Activated naive CD4-positive, alpha-beta T cell treated with anti-CD3 and anti-CD28 coated beads, Interleukin-2, amount 50 U/mL, for 16 hours (primary cell): ENCODE results near the gene BICD1.
A peak's percentile ranks its signal among the peaks of the same experiment; 100 is the strongest.

ENCODE experiments used
- DNase-seq: peaks from one replicate; pipeline ENCODE4 v3.0.0-alpha.2; 2020

Gene BICD1

DNA sequence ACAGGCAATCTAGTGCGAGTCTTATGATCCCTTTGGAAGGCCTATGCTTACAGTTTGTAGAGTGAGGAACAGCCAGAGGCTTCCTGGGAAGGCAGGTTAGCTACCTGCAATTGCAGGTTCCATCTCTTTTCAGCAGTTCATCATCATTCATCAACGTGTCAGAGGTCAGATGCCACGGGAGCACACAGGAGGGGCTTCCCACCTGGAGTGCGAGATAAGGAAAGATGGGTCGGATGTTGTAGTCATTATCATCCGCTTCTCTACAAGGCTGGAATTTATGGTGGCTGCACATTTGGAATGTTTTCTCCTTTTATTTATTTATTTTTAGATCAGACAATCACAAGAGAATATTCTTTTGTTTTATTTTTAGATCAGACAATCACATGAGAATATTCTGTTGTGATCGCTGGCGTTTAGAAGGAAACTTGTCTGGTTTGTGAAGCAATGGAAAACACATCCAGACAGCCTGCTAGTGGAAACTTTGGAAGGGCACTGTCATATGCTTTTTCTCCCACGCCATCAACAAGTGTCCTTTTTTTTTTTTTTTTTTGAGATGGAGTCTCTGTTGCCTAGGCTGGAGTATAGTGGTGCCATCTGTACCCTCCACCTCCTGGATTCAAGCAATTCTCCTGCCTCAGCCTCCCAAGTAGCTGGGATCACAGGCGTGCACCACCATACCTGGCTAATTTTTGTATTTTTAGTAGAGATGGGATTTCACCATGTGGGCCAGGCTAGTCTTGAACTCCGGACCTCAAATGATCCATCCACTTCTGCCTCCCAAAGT is 1.9 kb upstream of the BICD1 start:
- no peak for DNase-seq

DNA sequence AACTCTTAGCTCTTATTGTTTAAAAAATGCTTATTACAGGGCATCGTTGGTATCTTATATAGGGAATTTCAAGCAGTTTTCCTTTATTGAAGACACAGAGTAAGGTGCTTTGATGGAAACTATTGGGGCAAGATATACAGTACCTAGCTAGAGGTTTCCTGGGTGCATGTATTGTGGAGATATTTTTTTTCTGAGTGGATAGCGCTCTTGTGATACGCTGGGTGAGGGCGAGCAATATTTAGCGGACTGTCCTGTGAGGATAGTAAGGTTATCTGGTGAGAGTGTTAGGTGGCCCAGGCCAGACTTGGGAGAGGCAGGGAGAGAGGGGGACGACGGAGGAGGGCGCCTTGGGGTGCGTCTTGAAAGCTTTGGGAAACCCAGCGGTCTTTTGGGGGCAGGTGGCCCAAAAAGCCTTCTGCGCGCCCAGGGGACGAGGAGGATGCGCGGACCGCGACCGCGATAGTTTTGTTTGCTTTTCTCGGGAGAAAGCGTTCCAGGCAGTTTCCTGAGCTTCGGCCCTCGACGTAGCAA is 596 bp upstream of the BICD1 start:
- no peak for DNase-seq

DNA sequence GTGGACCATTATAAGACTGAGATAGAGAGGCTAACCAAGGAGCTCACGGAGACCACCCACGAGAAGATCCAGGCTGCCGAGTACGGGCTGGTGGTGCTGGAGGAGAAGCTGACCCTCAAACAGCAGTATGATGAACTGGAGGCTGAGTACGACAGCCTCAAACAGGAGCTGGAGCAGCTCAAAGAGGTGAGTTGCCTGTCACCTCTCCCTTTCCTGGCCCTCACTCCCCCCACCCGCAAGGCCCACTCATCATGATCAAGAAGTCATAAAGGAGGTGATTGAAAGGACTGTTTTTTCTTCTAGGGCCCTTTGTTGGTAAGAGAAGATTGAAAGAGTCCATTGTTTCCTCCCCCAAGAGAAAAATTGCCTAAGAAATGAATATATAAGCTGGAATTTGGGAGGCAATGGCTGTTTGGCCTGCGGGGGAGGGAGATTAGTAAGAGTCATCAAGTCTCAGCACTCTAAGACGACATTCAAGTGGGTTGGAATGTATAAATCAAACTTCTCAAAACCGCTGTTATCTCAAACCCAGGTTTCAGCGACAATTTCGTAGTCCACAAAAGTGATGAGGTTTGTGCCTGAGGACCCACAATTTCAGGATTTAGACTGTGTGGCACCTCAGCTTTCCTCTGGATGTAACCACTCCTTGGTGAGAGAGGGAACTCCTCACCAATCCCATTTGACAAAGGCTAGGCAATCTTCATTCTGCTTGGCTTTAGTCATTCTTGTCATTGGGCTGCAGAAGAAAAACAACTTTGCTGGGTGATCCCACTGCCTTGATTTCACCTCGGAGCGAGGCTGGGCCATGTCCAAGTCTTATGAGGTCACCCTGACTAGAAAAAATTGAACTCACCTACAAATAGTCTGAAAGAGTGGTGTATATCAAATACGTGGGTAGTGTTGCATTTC is 966 bp downstream of the BICD1 start:
- DNase-seq = peak; percentile 59

GRCh38 chr12:32108787-32109186 is 2.1 kb downstream of the BICD1 start:
- DNase-seq = no peak

DNA sequence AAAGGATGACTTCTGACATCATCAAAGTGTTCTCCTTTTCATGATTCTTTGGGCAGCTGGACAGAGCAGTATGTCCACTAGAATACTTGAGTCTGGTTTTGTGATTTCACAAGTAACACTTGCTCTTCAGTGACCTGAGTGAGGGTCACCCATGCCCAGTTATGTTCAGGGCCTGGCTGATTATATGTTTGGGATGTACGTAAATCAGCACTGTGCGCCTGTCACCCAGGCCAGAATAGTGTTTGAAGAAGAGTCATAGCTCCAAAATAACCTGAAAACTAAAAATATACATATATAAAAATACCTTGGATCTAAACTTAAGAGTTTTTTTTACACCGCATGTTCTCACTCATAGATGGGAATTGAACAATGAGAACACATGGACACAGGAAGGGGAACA is 3.8 kb downstream of the BICD1 start:
- DNase-seq = no peak

- DNase-seq = no peak
Observed at GRCh38 chr12:32110942-32111341, 4.3 kb downstream of the BICD1 start.

DNA sequence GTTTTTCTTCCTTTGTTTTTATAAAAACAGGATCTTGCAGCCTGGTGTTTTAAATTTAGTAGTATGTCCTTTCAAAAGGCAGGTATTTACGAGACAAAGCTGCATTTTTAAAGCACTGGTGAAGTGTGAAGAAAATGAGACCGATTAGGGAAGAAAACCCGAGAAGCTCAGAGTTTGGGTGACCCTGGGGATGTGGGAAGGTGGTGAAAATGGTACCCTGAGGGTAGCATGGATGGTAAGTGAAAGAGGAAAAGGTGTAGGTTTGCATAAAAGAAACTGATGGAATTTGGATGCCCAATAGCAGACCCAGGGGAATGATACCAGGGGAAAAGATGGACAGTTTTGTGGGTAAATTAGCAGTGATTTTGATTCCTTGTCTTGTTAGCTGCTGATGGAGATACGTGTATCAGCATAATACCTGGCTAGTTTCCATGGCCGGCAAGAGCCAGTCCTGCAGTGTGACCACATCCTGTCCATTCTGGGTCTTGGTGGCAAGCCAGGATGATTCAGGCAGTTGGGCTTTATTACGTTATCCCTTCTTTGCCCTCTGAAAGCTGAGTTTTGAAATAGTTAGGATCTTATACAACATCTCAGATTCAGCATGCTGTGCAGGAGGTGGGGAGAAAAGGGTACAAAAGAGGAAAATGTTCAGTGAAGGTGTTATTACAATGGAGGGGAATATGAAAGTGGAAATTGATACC is 8.9 kb downstream of the BICD1 start:
- no peak for DNase-seq

DNA sequence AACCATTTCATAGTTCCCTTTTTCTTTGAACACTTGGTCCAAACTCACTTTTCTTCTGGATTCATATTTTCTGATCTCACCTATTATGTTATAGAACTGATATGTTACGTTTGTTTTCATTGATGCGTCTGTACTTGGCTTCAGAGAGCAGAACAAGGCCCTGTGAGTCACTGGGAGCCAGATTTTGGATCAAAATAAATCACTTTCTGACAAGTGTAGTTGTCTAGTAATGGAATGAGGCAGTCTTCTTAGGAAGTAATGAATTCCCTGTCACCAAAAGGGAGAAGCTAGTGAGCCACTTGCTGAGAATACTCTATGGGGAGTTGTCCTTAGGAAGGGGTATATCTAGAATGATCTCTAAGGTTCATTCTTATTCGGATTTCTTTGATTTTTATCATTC is 10.2 kb downstream of the BICD1 start:
- DNase-seq = no peak

- DNase-seq = no peak
Observed at GRCh38 chr12:32117316-32117715, 10.7 kb downstream of the BICD1 start.

DNA sequence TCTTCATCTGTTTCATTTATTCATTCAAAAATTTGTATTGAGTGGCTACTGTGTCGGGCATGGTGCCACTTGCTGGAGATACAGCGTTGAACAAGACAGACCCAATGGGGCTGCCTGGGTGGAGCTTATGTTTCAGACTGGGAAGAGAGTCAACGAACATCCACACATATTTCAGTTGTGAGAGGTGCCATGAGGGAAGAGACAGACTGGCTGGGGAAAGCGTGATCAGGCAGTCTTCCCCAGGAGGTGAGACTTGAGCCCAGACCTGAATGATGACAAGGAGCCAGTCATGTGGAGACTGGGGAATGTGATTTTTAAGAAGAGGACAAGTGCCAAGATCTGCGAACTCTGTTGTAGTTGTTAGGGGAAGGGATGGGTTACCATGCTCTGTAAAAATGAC is 12.2 kb downstream of the BICD1 start:
- no peak for DNase-seq

DNA sequence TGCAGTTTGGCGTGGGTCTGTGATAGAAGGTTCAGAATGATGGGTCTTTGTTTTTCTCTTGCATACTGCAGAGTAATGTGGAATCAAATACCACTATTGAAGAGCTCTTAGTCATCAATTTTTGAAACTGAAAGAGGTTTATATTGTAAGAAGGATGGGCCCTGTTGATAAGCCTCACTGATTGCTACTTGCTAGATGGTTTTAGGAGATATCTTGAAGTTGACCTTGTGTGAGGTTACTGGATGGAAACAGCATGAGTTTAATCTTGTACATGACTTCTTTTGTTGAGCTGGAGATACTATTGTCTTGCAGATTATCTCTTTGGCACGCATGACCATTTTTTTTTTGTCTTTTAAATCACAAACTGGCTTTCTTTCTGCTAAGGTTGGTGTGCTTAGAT is 13.8 kb downstream of the BICD1 start:
- DNase-seq = no peak

DNA sequence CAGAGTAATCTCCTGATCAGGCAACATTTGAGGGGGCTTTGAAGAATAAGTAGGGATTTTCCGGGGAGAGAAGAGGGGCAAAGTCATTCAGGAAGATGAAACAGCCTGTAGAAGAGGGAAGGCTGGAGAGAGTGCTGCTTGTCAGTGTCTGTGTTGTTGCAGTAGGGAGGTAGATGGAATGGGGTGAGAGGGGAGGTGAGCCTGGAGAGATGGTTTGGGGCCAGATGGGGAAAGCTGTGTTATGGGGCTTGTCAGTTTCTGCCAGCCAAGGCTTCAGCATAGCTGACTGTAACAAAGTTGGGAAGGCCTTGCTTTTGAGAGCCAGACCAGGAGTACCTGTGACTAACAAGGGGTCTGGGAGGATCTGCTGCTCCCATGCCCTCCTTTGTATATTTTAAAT is 18.0 kb downstream of the BICD1 start:
- no peak for DNase-seq

DNA sequence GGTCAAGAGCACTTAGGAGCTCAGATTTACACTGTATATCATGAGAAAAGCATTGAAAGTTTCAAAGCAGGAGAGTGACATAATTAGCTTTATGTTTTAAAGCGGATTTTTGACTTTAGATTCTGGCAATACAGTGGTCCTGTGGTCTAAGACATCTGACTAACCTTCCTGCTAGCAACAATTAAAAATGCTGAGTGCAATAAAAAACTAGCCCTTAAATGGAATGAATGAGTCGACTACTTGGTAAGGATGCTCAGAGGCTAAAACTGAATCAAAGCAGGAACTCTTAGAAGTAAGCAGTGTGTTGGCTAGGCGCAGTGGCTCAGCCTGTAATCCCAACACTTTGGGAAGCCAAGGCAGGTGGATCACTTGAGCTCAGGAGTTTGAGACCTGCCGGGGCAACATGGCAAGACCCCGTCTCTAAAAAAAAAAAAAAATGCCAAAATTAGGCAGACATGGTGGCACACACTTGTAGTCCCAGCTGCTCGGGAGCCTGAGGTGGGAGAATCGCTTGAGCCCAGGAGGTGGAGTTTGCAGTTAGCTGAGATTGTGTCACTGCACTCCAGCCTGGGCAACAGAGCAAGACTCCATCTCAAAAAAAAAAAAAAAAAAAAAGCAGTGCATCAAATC is 18.9 kb downstream of the BICD1 start:
- no peak for DNase-seq

DNA sequence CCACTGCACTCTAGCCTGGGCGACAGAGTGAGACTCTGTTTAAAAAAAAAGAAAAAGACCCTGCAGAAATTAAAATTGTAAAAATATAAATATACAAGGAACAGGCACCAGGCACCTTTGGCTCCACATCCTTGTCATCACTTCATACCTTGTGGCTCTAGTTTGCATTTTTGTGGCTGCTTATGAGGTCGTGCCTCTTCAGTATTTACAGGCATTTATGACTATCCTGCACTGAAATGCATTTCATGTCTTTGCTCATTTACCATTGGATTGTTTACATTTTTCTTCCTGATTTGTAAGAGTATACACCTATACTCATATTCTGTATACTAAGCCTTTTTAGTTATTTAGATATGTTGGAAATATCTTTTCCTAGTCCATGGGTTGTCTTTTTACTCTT is 20.1 kb downstream of the BICD1 start:
- DNase-seq = no peak

DNA sequence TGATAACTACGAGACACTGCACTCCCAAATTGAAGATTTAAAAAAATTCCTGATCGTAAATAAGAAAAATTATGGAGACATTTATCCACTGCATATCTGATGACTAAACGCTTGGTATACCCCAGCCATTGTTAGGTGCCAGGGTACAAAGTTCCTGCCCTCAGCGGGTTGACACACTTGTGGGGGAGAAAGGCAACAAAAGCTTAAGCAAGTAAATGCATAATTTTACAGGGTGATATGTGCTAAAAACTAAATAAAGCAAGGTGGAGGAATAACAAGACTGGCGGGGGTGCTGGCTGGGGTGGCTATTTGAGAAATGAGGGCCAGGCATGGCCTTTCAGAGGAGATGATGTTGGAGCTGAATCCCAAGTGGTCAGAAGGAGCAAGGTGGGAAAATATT is 25.0 kb downstream of the BICD1 start:
- DNase-seq = no peak

DNA sequence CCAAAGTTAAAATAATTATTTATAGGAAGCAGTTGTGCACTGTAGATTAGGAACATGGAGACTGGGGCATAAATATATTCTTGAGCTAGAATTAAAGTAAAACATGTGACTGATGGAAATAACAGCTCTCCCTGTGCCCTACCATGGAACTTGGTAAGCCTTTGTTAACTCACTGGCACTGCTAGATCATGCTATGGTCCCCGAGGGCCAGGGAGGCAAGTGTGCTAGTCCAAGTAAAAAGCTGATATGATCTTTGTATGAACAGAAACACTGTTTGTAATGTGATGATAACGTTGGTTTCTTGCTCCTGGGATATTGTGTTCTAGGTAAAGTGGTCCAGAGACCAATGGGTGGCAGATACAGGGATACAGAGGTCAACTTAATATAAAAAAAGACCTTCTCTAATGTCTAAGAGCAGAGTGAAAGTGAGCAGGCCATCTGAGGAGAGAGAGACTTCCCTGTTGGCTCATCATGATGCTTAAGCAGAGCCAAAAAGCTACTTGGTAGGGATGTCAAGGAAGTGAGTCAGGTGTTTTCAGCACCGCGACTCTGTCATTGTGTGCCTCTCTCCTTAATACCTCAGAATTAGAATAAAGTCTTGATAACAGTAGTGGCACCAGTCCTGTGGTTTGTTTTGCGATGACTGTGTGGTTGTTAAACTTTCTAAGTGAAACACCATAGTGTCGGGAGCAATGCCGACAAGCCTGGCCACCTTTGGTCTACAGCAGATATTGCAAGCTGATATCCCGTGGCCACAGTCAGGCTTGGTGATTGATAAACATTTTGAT is 27.6 kb downstream of the BICD1 start:
- DNase-seq = peak; percentile 61

- DNase-seq = no peak
Observed at GRCh38 chr12:32135967-32136366, 29.3 kb downstream of the BICD1 start.

DNA sequence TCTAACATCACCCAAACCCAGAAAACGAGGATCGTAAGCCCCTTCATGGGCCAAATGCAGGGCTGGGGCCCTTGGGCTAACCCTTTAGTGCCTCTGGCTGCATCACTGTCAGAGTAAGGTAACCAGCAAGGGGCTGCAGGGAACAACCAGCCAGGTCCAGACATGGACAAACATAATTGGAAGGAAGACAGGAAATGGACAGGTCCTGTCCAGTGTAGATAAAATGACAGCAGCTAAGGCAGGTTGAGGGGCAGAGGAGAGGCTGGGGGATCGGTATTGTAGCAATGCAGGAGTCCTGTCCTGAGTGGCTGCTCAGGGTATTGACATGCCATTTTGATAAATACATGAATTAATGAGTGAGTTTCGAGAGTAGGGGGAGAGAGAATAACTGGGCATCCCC is 29.8 kb downstream of the BICD1 start:
- no peak for DNase-seq

GRCh38 chr12:32139064-32139421 is 32.4 kb downstream of the BICD1 start:
- DNase-seq = peak; percentile 25

- DNase-seq = no peak
Observed at GRCh38 chr12:32140877-32141276, 34.2 kb downstream of the BICD1 start.

GRCh38 chr12:32145096-32145495 is 38.4 kb downstream of the BICD1 start:
- no peak for DNase-seq
